ENCODE data around the gene NPEPL1. TPM values are rescaled to one million over a fixed set of nuclear protein-coding genes. Genes with fewer than 3 reads are reported as not detected.

The NPEPL1 gene
- total RNA-seq, 3 donors from 2014 or later: 26.8 to 35.7 (median 30.8) TPM

DNA sequence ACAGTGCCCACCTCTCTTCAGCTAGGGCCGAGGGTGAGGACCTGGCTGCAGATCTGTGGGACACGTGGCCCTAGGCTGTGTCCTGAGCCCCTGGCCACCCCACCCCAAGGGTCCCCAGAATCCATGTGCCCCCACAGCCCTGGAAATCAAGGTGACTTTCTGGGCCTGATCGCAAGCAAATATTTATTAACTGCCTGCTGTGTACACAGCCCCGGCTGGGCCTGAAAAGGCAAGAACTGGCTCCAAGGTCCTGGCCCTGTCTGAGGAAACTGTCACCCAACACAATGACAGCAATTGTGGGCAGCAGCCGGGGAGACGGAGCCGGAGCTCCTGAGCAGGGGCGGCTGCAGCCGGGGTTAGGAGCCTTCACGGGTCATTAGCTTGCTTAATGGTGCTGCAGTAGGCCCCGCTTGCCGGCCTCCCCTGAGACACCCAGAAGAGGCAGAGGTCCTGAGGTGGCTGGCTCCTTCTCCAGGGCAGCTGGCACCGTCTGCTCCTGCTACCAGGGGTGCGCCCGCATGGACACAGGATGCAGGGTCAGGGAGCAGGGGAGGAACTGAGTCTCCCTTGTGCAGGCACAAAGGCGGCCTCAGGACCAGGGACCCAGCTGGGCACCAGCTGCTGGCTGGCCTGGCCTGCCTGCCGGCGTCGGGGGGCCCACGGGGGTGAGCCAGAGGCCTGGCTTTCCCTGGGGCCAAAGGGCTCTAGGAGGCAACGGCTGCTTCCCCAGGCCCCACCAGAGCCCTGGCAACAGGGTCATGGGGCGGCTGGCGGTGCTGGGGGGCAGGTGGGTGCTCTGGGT, 24.1 kb downstream of the NPEPL1 start:
- H3K4me3 ChIP-seq: no peak overlapping the region
- no peaks in the 10 kb centered on the region for H3K4me1 ChIP-seq
- H3K27ac ChIP-seq: no peak overlapping the region
- H3K27me3 ChIP-seq: no peaks in the 10 kb centered on the region
- no peaks in the 10 kb centered on the region for H3K9me3 ChIP-seq
- no peak for TF ChIP-seq POLR2A (IDR thresholded peaks at IDR 0.05)
- TF ChIP-seq, protein P1, sequence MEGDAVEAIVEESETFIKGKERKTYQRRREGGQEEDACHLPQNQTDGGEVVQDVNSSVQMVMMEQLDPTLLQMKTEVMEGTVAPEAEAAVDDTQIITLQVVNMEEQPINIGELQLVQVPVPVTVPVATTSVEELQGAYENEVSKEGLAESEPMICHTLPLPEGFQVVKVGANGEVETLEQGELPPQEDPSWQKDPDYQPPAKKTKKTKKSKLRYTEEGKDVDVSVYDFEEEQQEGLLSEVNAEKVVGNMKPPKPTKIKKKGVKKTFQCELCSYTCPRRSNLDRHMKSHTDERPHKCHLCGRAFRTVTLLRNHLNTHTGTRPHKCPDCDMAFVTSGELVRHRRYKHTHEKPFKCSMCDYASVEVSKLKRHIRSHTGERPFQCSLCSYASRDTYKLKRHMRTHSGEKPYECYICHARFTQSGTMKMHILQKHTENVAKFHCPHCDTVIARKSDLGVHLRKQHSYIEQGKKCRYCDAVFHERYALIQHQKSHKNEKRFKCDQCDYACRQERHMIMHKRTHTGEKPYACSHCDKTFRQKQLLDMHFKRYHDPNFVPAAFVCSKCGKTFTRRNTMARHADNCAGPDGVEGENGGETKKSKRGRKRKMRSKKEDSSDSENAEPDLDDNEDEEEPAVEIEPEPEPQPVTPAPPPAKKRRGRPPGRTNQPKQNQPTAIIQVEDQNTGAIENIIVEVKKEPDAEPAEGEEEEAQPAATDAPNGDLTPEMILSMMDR (IDR thresholded peaks at IDR 0.05): no peak
- no peak for TF ChIP-seq POLR2AphosphoS5 (IDR thresholded peaks at IDR 0.05)
- intact Hi-C loops (cut with DNase I; ENCODE audit: low total_unique reads): no loop called here
- DNase-seq (ENCODE audit: low spot score in 2 of 2): peak in 1 of 2 donors; percentile 43
- H3K36me3 ChIP-seq: no peaks in the 10 kb centered on the region

- H3K36me3 ChIP-seq: no peaks in the 10 kb centered on the region
- intact Hi-C loops (cut with DNase I; ENCODE audit: low total_unique reads): no loop called here
- no peak overlapping the region for H3K4me3 ChIP-seq
- H3K27me3 ChIP-seq: peaks cover 0 to 7% of the 10 kb centered on the region in 2 donors
- no peak overlapping the region for H3K27ac ChIP-seq
- TF ChIP-seq, protein P1 (IDR thresholded peaks at IDR 0.05): no peak
- TF ChIP-seq POLR2A (IDR thresholded peaks at IDR 0.05): no peak
- TF ChIP-seq POLR2AphosphoS5 (IDR thresholded peaks at IDR 0.05): no peak
- H3K4me1 ChIP-seq: no peaks in the 10 kb centered on the region
- DNase-seq (ENCODE audit: low spot score in 2 of 2): peak; percentile 14 to 45
- no peaks in the 10 kb centered on the region for H3K9me3 ChIP-seq
Measured at GRCh38 chr20:58717278-58718091, 24.9 kb downstream of the NPEPL1 start.

GRCh38 chr20:58718121-58718563, 25.5 kb downstream of the NPEPL1 start:
- H3K4me1 ChIP-seq: no peaks in the 10 kb centered on the region
- H3K27me3 ChIP-seq: peaks cover 0 to 7% of the 10 kb centered on the region in 2 donors
- no peaks in the 10 kb centered on the region for H3K9me3 ChIP-seq
- TF ChIP-seq, protein P1 (IDR thresholded peaks at IDR 0.05): no peak
- TF ChIP-seq POLR2AphosphoS5 (IDR thresholded peaks at IDR 0.05) (no peak), POLR2A (IDR thresholded peaks at IDR 0.05) (no peak)
- no peak overlapping the region for H3K27ac ChIP-seq
- no peaks in the 10 kb centered on the region for H3K36me3 ChIP-seq
- peak; percentile 11 to 34 for DNase-seq (ENCODE audit: low spot score in 2 of 2)
- intact Hi-C loops (cut with DNase I; ENCODE audit: low total_unique reads): no loop called here
- H3K4me3 ChIP-seq: no peak overlapping the region

- H3K27ac ChIP-seq: no peak overlapping the region
- no peaks in the 10 kb centered on the region for H3K36me3 ChIP-seq
- intact Hi-C loops (cut with DNase I; ENCODE audit: low total_unique reads): no loop called here
- H3K27me3 ChIP-seq: peaks cover 0 to 7% of the 10 kb centered on the region in 2 donors
- DNase-seq (ENCODE audit: low spot score in 2 of 2): peak in 1 of 2 donors; percentile 24
- H3K9me3 ChIP-seq: no peaks in the 10 kb centered on the region
- no peak for TF ChIP-seq POLR2AphosphoS5 (IDR thresholded peaks at IDR 0.05)
- no peak overlapping the region for H3K4me3 ChIP-seq
- no peaks in the 10 kb centered on the region for H3K4me1 ChIP-seq
Measured at GRCh38 chr20:58718729-58719128, 26.1 kb downstream of the NPEPL1 start.

DNA sequence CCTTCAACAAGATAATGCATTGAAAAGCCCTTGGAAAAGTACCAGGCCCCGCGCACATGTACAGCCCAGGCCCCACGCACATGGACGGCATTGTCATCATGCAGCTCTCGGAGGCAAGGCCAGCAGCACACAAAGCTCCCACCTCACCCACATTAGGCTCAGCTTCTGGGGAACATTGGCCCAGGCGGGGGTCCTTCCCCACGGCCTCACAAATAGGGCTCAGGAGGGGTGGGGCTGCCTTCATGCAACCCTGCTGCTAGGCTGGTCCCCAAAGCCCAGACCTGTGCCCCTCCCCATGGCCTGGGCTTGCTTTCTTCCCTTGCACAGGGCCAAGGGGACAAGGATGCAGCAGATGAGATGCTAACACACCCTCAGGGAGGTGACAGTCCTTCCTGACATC, 26.7 kb downstream of the NPEPL1 start:
- Histone ChIP-seq H3K4me3 (no peak overlapping the region), H3K36me3 (no peaks in the 10 kb centered on the region), H3K27ac (no peak overlapping the region), H3K27me3 (peaks cover 0 to 7% of the 10 kb centered on the region in 2 donors), H3K4me1 (no peaks in the 10 kb centered on the region), H3K9me3 (no peaks in the 10 kb centered on the region)
- TF ChIP-seq POLR2A (IDR thresholded peaks at IDR 0.05) (no peak), POLR2AphosphoS5 (IDR thresholded peaks at IDR 0.05) (no peak)
- TF ChIP-seq, protein P1 (IDR thresholded peaks at IDR 0.05): no peak
- intact Hi-C loops (cut with DNase I; ENCODE audit: low total_unique reads): no loop called here
- DNase-seq (ENCODE audit: low spot score in 2 of 2): peak; percentile 12 to 46

Data from breast epithelium (tissue), 4 donors.